Panc1 (cell line): ENCODE data around the gene MACC1.

ENCODE experiments used
- POLR2AphosphoS5 ChIP-seq: IDR thresholded peaks from 2 replicates; pipeline ENCODE4 v1.6.1; 2012; ENCODE audit warnings: mild to moderate bottlenecking, low read depth, low read length, moderate library complexity
- SIN3A ChIP-seq: IDR thresholded peaks from 2 replicates; pipeline ENCODE4 v1.6.1; 2012; ENCODE audit warnings: low read depth, mild to moderate bottlenecking, low read length, moderate library complexity, borderline replicate concordance; ENCODE audit not compliant: insufficient read depth
- TCF7L2 ChIP-seq: IDR thresholded peaks from 2 replicates; pipeline ENCODE4 v1.6.1; 2011; ENCODE audit warnings: mild to moderate bottlenecking, low read depth, low read length, inconsistent platforms
- TF ChIP-seq, protein P1 (sequence below): fragments of 450-650 bp; IDR thresholded peaks from 2 replicates; pipeline ENCODE4 v1.5.1; 2017; ENCODE audit warnings: mild to moderate bottlenecking
- TF ChIP-seq, protein P2 (sequence below), 2 experiments: IDR thresholded peaks; 2 replicates each; pipeline ENCODE4 v1.6.1; 2011 to 2012; ENCODE audit warnings: low read depth in 2 of 2, control low read depth in 1 of 2, low read length in 1 of 2, mild to moderate bottlenecking in 1 of 2, moderate library complexity in 1 of 2; ENCODE audit not compliant: insufficient read depth in 1 of 2

DNA sequence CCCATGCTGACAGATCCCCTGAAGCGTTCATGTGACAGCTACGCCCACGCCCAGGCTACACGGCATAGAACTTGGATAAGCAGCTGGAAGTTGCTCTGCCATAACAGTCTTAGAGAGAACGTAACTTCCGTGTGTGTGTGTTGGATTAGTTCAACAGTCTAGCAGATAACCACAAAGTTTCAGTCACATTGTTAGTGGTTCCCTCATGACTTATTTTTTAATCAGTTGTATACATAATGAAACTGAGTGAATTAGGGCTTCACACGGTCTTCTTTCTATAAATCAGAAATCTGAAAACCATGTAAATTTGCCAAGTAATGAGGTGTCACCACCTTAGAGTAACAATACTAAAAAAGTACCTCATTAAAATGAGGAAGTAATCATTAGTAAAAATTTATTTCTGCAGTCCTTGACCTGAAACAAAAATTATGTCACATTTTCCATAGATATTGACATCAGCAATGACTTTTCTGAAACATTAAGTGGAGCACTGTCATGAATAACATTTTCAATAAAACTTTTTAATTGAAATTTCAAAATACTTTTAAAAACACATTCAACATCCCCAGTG lies 21.7 kb upstream of the MACC1 start:
- TF ChIP-seq, protein P1, sequence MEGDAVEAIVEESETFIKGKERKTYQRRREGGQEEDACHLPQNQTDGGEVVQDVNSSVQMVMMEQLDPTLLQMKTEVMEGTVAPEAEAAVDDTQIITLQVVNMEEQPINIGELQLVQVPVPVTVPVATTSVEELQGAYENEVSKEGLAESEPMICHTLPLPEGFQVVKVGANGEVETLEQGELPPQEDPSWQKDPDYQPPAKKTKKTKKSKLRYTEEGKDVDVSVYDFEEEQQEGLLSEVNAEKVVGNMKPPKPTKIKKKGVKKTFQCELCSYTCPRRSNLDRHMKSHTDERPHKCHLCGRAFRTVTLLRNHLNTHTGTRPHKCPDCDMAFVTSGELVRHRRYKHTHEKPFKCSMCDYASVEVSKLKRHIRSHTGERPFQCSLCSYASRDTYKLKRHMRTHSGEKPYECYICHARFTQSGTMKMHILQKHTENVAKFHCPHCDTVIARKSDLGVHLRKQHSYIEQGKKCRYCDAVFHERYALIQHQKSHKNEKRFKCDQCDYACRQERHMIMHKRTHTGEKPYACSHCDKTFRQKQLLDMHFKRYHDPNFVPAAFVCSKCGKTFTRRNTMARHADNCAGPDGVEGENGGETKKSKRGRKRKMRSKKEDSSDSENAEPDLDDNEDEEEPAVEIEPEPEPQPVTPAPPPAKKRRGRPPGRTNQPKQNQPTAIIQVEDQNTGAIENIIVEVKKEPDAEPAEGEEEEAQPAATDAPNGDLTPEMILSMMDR, result no peak
- TF ChIP-seq TCF7L2 (no peak), POLR2AphosphoS5 (no peak), SIN3A (no peak)
- TF ChIP-seq, protein P2, sequence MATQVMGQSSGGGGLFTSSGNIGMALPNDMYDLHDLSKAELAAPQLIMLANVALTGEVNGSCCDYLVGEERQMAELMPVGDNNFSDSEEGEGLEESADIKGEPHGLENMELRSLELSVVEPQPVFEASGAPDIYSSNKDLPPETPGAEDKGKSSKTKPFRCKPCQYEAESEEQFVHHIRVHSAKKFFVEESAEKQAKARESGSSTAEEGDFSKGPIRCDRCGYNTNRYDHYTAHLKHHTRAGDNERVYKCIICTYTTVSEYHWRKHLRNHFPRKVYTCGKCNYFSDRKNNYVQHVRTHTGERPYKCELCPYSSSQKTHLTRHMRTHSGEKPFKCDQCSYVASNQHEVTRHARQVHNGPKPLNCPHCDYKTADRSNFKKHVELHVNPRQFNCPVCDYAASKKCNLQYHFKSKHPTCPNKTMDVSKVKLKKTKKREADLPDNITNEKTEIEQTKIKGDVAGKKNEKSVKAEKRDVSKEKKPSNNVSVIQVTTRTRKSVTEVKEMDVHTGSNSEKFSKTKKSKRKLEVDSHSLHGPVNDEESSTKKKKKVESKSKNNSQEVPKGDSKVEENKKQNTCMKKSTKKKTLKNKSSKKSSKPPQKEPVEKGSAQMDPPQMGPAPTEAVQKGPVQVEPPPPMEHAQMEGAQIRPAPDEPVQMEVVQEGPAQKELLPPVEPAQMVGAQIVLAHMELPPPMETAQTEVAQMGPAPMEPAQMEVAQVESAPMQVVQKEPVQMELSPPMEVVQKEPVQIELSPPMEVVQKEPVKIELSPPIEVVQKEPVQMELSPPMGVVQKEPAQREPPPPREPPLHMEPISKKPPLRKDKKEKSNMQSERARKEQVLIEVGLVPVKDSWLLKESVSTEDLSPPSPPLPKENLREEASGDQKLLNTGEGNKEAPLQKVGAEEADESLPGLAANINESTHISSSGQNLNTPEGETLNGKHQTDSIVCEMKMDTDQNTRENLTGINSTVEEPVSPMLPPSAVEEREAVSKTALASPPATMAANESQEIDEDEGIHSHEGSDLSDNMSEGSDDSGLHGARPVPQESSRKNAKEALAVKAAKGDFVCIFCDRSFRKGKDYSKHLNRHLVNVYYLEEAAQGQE (IDR thresholded peaks at IDR 0.05; ENCODE audit: insufficient read depth in 1 of 2, low read depth in 2 of 2, low read length in 1 of 2), result no peak
